HepG2 (cell line): ENCODE data around the gene DNMT3A.

Source experiments
- BHLHE40 ChIP-seq: IDR thresholded peaks from 2 replicates; pipeline ENCODE4 v1.6.1; 2011; ENCODE audit warnings: low read length, improper control_type of control experiment
- CTCF ChIP-seq: sonication (generic); formaldehyde crosslinking; IDR thresholded peaks from 2 replicates; pipeline ENCODE4 v1.5.0; 2020; ENCODE audit warnings: mild to moderate bottlenecking, missing genetic modification reagents, moderate library complexity
- KDM3A ChIP-seq: IDR thresholded peaks from 2 replicates; pipeline ENCODE4 v1.6.1; 2018; ENCODE audit warnings: low read depth, missing compliant biosample characterization
- MYNN ChIP-seq: sonication (generic); formaldehyde crosslinking; IDR thresholded peaks from 2 replicates; pipeline ENCODE4 v1.4.0; 2020; ENCODE audit warnings: mild to moderate bottlenecking, low read depth, missing genetic modification reagents
- NR1H2 ChIP-seq: sonication (generic); formaldehyde crosslinking; IDR thresholded peaks from 2 replicates; pipeline ENCODE4 v1.8.1; 2022; ENCODE audit warnings: low read depth, missing genetic modification reagents, borderline replicate concordance
- TFE3 ChIP-seq: IDR thresholded peaks from 2 replicates; pipeline ENCODE4 v1.6.1; 2016
- ZNF737 ChIP-seq: sonication (generic); formaldehyde crosslinking; IDR thresholded peaks from 2 replicates; pipeline ENCODE4 v1.5.0; 2020; ENCODE audit warnings: missing genetic modification reagents, mild to moderate bottlenecking, borderline replicate concordance
- TF ChIP-seq, protein P1 (sequence below): sonication (generic); formaldehyde crosslinking; IDR thresholded peaks from 2 replicates; pipeline ENCODE4 v1.8.0; 2022; ENCODE audit warnings: mild to moderate bottlenecking, missing genetic modification reagents, moderate library complexity
- TF ChIP-seq, protein P2 (sequence below): sonication (generic); formaldehyde crosslinking; IDR thresholded peaks from one replicate; pipeline ENCODE4 v1.5.1; 2020; ENCODE audit warnings: mild to moderate bottlenecking, missing genetic modification reagents; ENCODE audit errors: not compliant biosample characterization
- TF ChIP-seq, protein P3 (sequence below): sonication (generic); formaldehyde crosslinking; IDR thresholded peaks from 2 replicates; pipeline ENCODE4 v1.4.0; 2020; ENCODE audit warnings: mild to moderate bottlenecking, missing genetic modification reagents
- TF ChIP-seq, protein P4 (sequence below): sonication (generic); formaldehyde crosslinking; IDR thresholded peaks from 2 replicates; pipeline ENCODE4 v1.8.1; 2023; ENCODE audit warnings: mild to moderate bottlenecking, inconsistent platforms, moderate library complexity, missing genetic modification reagents, borderline replicate concordance

DNA sequence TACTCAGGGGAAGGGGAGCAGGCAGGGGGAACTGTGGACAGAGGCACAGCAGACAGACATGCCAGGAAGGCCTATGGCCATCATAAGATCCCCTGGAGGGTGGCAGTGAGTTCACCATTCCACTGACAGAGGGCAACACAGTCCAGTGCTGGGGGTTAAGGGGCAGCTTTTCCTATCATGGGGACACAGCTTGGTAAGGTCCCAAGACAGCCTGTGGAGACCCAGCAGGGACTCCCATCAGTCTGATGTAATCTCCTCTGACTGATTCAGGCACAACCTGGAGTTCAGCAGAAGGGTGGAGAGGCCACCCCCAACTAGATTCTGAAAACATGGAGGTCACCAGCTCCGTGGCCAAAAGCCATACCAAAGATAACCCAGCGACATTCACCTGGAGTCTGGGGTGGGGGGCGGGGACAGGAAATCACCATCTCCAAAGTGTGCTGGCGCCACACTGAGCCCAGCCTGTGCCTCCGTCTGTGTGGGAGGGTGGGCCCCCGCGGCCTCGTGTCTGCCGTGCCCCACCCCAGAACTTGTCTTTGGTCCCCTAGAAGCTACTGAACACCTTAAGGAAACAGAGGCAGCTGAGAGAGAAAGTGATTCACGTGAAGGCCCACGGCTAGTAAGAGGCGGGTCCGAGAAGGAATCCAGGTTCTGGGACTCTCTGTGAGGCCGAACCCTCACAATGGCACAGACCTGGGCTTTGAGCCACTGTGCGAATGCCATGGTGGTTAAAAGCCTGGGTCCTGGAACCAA lies 28.6 kb downstream of the DNMT3A start:
- TF ChIP-seq, protein P1, sequence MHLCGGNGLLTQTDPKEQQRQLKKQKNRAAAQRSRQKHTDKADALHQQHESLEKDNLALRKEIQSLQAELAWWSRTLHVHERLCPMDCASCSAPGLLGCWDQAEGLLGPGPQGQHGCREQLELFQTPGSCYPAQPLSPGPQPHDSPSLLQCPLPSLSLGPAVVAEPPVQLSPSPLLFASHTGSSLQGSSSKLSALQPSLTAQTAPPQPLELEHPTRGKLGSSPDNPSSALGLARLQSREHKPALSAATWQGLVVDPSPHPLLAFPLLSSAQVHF (CRISPR knock-in tag), result no peak
- TF ChIP-seq, protein P2, sequence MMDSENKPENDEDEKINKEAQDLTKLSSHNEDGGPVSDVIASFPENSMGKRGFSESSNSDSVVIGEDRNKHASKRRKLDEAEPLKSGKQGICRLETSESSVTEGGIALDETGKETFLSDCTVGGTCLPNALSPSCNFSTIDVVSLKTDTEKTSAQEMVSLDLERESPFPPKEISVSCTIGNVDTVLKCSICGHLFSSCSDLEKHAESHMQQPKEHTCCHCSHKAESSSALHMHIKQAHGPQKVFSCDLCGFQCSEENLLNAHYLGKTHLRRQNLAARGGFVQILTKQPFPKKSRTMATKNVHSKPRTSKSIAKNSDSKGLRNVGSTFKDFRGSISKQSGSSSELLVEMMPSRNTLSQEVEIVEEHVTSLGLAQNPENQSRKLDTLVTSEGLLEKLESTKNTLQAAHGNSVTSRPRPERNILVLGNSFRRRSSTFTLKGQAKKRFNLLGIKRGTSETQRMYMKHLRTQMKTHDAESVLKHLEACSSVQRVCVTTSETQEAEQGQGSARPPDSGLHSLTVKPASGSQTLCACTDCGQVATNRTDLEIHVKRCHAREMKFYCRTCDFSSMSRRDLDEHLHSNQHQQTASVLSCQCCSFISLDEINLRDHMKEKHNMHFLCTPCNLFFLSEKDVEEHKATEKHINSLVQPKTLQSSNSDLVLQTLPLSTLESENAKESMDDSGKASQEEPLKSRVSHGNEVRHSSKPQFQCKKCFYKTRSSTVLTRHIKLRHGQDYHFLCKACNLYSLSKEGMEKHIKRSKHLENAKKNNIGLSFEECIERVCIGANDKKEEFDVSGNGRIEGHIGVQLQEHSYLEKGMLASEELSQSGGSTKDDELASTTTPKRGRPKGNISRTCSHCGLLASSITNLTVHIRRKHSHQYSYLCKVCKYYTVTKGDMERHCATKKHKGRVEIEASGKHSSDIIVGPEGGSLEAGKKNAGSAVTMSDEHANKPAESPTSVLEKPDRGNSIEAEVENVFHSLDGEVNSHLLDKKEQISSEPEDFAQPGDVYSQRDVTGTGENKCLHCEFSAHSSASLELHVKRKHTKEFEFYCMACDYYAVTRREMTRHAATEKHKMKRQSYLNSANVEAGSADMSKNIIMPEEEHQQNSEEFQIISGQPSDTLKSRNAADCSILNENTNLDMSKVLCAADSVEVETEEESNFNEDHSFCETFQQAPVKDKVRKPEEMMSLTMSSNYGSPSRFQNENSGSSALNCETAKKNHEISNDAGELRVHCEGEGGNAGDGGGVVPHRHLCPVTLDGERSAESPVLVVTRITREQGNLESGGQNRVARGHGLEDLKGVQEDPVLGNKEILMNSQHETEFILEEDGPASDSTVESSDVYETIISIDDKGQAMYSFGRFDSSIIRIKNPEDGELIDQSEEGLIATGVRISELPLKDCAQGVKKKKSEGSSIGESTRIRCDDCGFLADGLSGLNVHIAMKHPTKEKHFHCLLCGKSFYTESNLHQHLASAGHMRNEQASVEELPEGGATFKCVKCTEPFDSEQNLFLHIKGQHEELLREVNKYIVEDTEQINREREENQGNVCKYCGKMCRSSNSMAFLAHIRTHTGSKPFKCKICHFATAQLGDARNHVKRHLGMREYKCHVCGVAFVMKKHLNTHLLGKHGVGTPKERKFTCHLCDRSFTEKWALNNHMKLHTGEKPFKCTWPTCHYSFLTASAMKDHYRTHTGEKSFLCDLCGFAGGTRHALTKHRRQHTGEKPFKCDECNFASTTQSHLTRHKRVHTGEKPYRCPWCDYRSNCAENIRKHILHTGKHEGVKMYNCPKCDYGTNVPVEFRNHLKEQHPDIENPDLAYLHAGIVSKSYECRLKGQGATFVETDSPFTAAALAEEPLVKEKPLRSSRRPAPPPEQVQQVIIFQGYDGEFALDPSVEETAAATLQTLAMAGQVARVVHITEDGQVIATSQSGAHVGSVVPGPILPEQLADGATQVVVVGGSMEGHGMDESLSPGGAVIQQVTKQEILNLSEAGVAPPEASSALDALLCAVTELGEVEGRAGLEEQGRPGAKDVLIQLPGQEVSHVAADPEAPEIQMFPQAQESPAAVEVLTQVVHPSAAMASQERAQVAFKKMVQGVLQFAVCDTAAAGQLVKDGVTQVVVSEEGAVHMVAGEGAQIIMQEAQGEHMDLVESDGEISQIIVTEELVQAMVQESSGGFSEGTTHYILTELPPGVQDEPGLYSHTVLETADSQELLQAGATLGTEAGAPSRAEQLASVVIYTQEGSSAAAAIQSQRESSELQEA (CRISPR knock-in tag), result no peak
- TF ChIP-seq MYNN (CRISPR knock-in tag), result no peak
- no peak for TF ChIP-seq BHLHE40
- TF ChIP-seq NR1H2 (CRISPR knock-in tag), result no peak
- TF ChIP-seq CTCF (CRISPR knock-in tag), result no peak
- no peak for TF ChIP-seq TFE3 (CRISPR knock-in tag)
- TF ChIP-seq, protein P3, sequence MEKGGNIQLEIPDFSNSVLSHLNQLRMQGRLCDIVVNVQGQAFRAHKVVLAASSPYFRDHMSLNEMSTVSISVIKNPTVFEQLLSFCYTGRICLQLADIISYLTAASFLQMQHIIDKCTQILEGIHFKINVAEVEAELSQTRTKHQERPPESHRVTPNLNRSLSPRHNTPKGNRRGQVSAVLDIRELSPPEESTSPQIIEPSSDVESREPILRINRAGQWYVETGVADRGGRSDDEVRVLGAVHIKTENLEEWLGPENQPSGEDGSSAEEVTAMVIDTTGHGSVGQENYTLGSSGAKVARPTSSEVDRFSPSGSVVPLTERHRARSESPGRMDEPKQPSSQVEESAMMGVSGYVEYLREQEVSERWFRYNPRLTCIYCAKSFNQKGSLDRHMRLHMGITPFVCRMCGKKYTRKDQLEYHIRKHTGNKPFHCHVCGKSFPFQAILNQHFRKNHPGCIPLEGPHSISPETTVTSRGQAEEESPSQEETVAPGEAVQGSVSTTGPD, result no peak
- TF ChIP-seq, protein P4, sequence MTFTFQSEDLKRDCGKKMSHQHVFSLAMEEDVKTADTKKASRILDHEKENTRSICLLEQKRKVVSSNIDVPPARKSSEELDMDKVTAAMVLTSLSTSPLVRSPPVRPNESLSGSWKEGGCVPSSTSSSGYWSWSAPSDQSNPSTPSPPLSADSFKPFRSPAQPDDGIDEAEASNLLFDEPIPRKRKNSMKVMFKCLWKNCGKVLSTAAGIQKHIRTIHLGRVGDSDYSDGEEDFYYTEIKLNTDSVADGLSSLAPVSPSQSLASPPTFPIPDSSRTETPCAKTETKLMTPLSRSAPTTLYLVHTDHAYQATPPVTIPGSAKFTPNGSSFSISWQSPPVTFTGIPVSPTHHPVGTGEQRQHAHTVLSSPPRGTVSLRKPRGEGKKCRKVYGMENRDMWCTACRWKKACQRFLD, result no peak
- TF ChIP-seq KDM3A (CRISPR knock-in tag), result no peak
- TF ChIP-seq ZNF737 (CRISPR knock-in tag), result no peak
